Hepatocyte (in vitro differentiated cells): ENCODE data around the gene FMNL2. TPM values are rescaled to one million over a fixed set of nuclear protein-coding genes. Genes with fewer than 3 reads are reported as not detected.

Source experiments
- DNase-seq: peaks from one replicate; pipeline ENCODE4 v3.0.0-alpha.2; 2016; ENCODE audit warnings: low spot score
- H2AFZ ChIP-seq: fragments of 200-600 bp; sonication (generic); 2 replicates; pipeline ENCODE4 v1.6.0; 2016; ENCODE audit warnings: antibody characterized with exemption, mild to moderate bottlenecking
- H3K27ac ChIP-seq: fragments of 200-600 bp; sonication (generic); 2 replicates; pipeline ENCODE4 v1.5.1; 2016; ENCODE audit warnings: mild to moderate bottlenecking
- H3K27me3 ChIP-seq: fragments of 200-600 bp; sonication (generic); 2 replicates; pipeline ENCODE4 v1.6.1; 2016
- H3K36me3 ChIP-seq: fragments of 200-600 bp; sonication (generic); replicated peaks from 2 replicates; pipeline ENCODE4 v1.5.1; 2016; ENCODE audit warnings: low read depth; ENCODE audit not compliant: insufficient read depth
- H3K4me1 ChIP-seq: fragments of 200-600 bp; sonication (generic); 2 replicates; pipeline ENCODE4 v1.5.1; 2016; ENCODE audit warnings: mild to moderate bottlenecking, moderate library complexity; ENCODE audit not compliant: insufficient read depth
- H3K4me2 ChIP-seq: fragments of 200-600 bp; sonication (generic); 2 replicates; pipeline ENCODE4 v1.6.0; 2016
- H3K4me3 ChIP-seq: fragments of 200-600 bp; sonication (generic); 2 replicates; pipeline ENCODE4 v1.5.1; 2016; ENCODE audit warnings: mild to moderate bottlenecking
- H3K79me2 ChIP-seq: fragments of 200-600 bp; sonication (generic); 2 replicates; pipeline ENCODE4 v1.6.0; 2017; ENCODE audit warnings: mild to moderate bottlenecking
- H3K9me2 ChIP-seq: fragments of 200-600 bp; sonication (generic); replicated peaks from 2 replicates; pipeline ENCODE4 v1.6.0; 2017; ENCODE audit warnings: mild to moderate bottlenecking; ENCODE audit not compliant: insufficient read depth
- H3K9me3 ChIP-seq: fragments of 200-600 bp; sonication (generic); 2 replicates; pipeline ENCODE4 v1.5.1; 2016; ENCODE audit warnings: low read depth, mild to moderate bottlenecking
- H4K20me1 ChIP-seq: fragments of 200-600 bp; sonication (generic); 2 replicates; pipeline ENCODE4 v1.6.0; 2016; ENCODE audit warnings: mild to moderate bottlenecking; ENCODE audit not compliant: insufficient read depth, poor library complexity, severe bottlenecking
- EZH2 ChIP-seq: fragments of 200-600 bp; sonication (generic); IDR thresholded peaks from 2 replicates; pipeline ENCODE4 v1.6.1; 2016; ENCODE audit warnings: antibody characterized with exemption, mild to moderate bottlenecking, borderline replicate concordance
- EZH2phosphoT487 ChIP-seq: fragments of 200-600 bp; sonication (generic); IDR thresholded peaks from one replicate; pipeline ENCODE4 v1.6.1; 2018; ENCODE audit warnings: antibody characterized with exemption, mild to moderate bottlenecking, low read depth, moderate library complexity; ENCODE audit not compliant: unreplicated experiment, severe bottlenecking
- WGBS: methylation state at CpG from one replicate; pipeline ENCODE4 v1.1.6; 2016; ENCODE audit warnings: low lambda C conversion rate; ENCODE audit errors: missing lambda C conversion rate; 5-methylcytosine and 5-hydroxymethylcytosine counted together
- polyA plus RNA-seq: library from polyadenylated mRNA; unstranded; fragments of >200 nt; fragmentation: Nextera tagmentation; extraction: Ambion mirVana; gene quantifications from 2 replicates; pipeline ENCODE4 v1.2.1, GENCODE V29; 2016
- total RNA-seq: library from RNA; depleted of rRNA; stranded (reverse); fragments of >200 nt; gene quantifications from 2 replicates; pipeline ENCODE4 v1.2.3, GENCODE V29; 2014
- TF ChIP-seq, protein P1 (sequence below): fragments of 200-600 bp; sonication (generic); IDR thresholded peaks from 2 replicates; pipeline ENCODE4 v1.5.1; 2016; ENCODE audit warnings: antibody characterized with exemption, mild to moderate bottlenecking; ENCODE audit not compliant: poor library complexity

The FMNL2 gene
- total and polyA plus RNA-seq, 2 experiments from 2014 or later = 11.7 to 53.6 TPM

DNA sequence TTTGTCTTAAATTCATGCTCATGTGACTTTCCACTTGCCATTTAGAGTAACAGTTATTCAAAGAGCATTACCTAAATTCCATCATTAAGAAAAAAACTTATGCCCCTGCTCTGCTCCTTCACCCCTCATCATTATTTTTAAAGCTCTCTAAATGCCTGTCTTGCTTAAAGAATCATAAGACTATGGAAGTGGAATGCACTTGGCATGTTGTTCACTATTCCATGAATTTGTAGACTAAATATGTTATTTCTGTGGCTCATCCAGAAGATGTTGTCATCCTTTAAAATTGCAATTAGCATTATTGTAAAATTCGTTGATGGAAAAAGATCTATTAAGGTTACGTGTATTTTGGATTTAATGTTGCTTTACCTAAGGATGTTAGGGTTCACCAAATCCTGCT is 61.8 kb downstream of the FMNL2 start:
- Histone ChIP-seq H3K9me3 (no peaks in the 10 kb centered on the region), H3K27me3 (no peaks in the 10 kb centered on the region), H3K9me2 (no peaks in the 10 kb centered on the region), H3K36me3 (no peaks in the 10 kb centered on the region), H3K4me2 (no peak overlapping the region), H3K4me1 (peaks cover 5% of the 10 kb centered on the region), H3K27ac (no peak overlapping the region), H3K4me3 (no peak overlapping the region), H2AFZ (no peak overlapping the region), H4K20me1 (peaks cover 4% of the 10 kb centered on the region), H3K79me2 (peaks cover 99% of the 10 kb centered on the region)
- no peak for DNase-seq
- TF ChIP-seq EZH2phosphoT487 (no peak), EZH2 (no peak)
- TF ChIP-seq, protein P1, sequence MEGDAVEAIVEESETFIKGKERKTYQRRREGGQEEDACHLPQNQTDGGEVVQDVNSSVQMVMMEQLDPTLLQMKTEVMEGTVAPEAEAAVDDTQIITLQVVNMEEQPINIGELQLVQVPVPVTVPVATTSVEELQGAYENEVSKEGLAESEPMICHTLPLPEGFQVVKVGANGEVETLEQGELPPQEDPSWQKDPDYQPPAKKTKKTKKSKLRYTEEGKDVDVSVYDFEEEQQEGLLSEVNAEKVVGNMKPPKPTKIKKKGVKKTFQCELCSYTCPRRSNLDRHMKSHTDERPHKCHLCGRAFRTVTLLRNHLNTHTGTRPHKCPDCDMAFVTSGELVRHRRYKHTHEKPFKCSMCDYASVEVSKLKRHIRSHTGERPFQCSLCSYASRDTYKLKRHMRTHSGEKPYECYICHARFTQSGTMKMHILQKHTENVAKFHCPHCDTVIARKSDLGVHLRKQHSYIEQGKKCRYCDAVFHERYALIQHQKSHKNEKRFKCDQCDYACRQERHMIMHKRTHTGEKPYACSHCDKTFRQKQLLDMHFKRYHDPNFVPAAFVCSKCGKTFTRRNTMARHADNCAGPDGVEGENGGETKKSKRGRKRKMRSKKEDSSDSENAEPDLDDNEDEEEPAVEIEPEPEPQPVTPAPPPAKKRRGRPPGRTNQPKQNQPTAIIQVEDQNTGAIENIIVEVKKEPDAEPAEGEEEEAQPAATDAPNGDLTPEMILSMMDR = no peak
- 78% methylated on average over 2 of the region's 2 CpGs for WGBS

DNA sequence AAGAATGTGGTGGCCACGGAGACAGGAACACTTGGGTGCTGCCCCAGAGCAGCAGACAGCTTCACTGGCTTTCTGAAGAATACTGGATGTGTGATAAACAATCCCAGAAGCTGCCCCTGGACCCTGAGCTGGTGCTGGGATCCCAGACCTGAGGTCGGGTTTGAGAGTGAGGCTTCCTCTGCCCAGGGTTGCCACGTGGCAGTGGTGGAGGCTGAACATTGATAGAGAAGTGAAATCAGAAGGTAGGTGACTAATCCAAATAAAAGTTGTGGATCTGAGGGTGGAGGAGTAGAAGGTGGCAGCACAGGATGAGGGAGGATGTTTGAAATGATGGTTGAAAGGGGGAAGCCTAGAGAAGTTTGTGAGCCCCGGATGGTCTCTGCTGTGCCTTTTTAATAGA is 64.0 kb downstream of the FMNL2 start:
- Histone ChIP-seq H3K27ac (no peak overlapping the region), H3K4me1 (peaks cover 5% of the 10 kb centered on the region), H3K4me2 (no peak overlapping the region), H3K27me3 (no peaks in the 10 kb centered on the region), H2AFZ (no peak overlapping the region), H4K20me1 (peaks cover 4% of the 10 kb centered on the region), H3K4me3 (no peak overlapping the region), H3K9me3 (no peaks in the 10 kb centered on the region), H3K9me2 (no peaks in the 10 kb centered on the region), H3K36me3 (no peaks in the 10 kb centered on the region), H3K79me2 (peaks cover 99% of the 10 kb centered on the region)
- DNase-seq = no peak
- 94% methylated on average over 4 of the region's 4 CpGs for WGBS
- TF ChIP-seq, protein P1 = no peak
- TF ChIP-seq EZH2 (no peak), EZH2phosphoT487 (no peak)

DNA sequence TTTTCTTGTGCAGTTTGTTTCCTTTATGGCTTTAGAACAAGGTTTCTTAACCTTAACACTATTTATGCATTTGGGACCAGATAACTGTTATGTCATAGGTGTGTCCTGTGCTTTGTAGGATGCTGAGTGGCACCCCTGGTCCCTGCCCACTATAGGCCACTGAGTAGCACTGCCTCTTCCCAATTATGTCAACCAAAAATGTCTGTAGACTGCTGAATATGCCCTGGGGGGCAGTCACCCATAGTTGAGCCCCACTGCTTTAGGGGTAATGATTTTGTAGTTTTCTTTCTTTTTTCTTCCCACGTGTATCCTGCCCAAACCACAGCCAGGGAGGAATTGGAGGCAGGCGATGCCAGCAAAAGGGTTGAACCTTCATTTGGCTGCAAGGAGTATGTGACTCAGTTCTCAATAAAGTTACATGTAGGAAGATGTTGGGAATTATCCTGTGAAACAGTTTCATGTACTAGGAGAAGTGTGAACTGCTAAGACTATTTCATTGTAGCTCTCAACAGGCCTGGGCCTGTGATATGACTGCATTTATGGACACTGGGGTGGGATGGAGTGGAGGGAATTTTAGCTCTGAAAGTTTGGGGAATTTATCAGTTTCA is 65.7 kb downstream of the FMNL2 start:
- H3K4me1 ChIP-seq = peaks cover 9% of the 10 kb centered on the region
- H3K36me3 ChIP-seq = no peaks in the 10 kb centered on the region
- H3K9me2 ChIP-seq = no peaks in the 10 kb centered on the region
- peaks cover 94% of the 10 kb centered on the region for H3K79me2 ChIP-seq
- H2AFZ ChIP-seq = no peak overlapping the region
- H4K20me1 ChIP-seq = peaks cover 4% of the 10 kb centered on the region
- no peak overlapping the region for H3K4me3 ChIP-seq
- TF ChIP-seq EZH2 (no peak), EZH2phosphoT487 (no peak)
- TF ChIP-seq, protein P1 = no peak
- H3K4me2 ChIP-seq = no peak overlapping the region
- WGBS = 93% methylated on average over 2 of the region's 2 CpGs
- H3K27ac ChIP-seq = no peak overlapping the region
- no peaks in the 10 kb centered on the region for H3K9me3 ChIP-seq
- no peaks in the 10 kb centered on the region for H3K27me3 ChIP-seq
- DNase-seq = no peak
